Subcutaneous adipose tissue (tissue), 4 donors: Measurements from ENCODE around the gene ZNF516. TPM values are rescaled to one million over a fixed set of nuclear protein-coding genes. Genes with fewer than 3 reads are reported as not detected.

Experiments used
- CTCF ChIP-seq: fragments of 450-650 bp; IDR thresholded peaks from one replicate; pipeline ENCODE4 v1.5.1; 2016; ENCODE audit warnings: low read depth, mild to moderate bottlenecking, control low read depth, antibody characterized with exemption, moderate library complexity
- total RNA-seq, 4 donors: library from RNA; depleted of rRNA; stranded (reverse); fragments of >200 nt; gene quantifications; one replicate each; pipeline ENCODE4 v1.1.0, GENCODE V29; 2016

ZNF516 gene
- total RNA-seq, 4 donors from 2014 or later, result 15.4 to 22.3 (median 17.5) TPM

DNA sequence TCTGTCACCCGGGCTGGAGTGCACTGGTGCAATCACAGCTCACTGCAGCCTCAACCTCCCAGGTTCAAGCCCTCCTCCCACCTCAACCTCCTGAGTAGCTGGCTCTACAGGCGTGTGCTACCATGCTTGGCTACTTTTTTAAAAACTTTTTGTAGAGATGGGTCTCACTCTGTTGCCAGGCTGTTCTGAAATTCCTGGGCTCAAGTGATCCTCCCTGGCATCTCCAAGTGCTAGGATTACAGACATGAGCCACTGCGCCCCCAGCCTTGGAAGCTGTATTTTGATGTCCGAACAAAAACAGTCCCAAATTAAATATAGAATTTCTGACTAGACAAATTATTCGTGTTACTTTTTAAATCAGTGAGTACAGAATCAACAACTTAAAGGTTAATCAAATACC lies 97.4 kb downstream of the ZNF516 start:
- TF ChIP-seq CTCF, result no peak

DNA sequence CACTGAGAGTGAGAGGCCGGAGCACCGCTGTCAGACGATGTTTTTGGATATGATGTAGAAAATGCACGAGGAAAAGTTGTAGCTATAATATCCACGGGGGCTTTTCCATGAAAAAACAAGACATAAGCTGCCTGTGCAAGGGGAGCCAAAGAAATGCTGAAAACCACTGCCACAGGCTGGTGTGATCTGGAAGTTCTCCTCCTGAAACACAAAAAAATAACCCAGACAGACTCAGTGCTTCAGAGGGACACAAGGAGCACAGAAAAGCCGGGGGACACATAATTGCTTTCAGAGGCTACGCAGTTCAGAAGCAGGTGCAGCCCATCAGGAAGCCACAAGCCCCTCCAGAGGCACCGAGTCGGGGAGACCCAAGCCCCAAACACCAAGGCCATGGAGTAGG lies 98.2 kb downstream of the ZNF516 start:
- no peak for TF ChIP-seq CTCF

GRCh38 chr18:76395609-76396008 lies 99.4 kb downstream of the ZNF516 start:
- no peak for TF ChIP-seq CTCF

DNA sequence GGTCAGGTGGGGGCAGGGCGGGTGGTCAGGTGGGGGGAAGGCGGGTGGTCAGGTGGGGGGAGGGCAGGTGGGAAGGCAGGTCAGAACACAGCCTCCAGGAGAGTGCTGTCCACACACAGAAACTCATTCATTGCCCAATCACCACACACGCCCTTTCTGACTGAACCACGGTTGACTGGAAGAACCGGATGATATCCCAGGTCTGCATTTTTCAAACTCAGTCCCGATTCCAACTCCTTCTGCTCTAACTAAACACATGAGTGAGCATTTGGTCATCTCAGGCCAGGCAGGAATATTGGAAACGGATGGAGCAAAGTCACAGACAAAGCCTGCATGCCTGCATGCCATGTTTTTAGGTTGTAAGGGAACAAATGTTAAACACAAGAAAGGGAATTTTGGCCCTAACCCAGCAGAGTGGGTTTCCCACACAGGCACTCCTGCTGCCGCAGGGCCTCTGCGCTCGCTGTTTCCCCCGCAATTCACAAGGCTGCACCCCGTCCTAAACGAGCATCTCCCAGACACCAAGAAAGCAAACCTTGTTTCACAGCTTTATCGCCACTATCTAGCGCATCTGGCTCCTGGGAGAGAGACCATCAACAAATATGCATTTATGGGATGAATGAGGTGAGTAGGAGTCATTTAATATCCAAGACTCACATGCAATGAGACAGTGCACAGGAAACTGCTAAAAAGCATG lies 100.1 kb downstream of the ZNF516 start:
- no peak for TF ChIP-seq CTCF

DNA sequence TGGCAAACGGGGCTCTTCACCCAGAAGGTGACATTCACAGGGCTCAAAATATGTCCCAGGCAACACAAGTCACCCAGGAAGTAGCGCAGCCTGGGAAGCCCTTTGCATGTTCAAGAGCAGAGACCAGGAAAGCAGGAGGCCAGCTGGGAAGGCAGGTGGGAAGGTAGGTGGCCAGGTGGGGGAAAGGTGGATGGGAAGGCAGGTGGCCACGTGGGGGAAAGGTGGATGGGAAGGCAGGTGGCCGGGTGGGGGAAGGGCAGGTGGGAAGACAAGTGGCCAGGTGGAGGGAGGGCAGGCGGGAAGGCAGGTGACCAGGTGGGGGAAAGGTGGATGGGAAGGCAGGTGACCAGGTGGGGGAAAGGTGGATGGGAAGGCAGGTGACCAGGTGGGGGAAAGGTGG lies 102.7 kb downstream of the ZNF516 start:
- no peak for TF ChIP-seq CTCF

GRCh38 chr18:76391746-76392145 lies 103.3 kb downstream of the ZNF516 start:
- TF ChIP-seq CTCF, result no peak

DNA sequence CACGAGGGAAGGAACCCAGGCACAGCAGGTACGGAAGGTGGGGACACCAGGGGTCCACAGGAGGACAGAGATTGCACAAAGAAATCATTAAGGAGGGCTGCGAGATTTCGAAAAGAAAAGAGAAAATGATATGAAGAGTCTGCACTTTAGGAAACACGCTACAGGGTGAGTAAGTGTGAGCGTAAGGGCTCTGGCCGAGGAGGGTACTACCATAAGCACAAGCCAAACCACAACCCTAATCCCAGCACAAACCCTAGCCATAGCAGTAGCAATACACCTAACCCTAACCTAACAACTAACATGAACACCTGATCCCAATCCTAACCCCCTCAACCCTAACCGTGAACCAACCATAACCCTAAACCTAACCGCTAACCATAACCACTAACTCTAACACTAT lies 104.0 kb downstream of the ZNF516 start:
- no peak for TF ChIP-seq CTCF
